Measurements from ENCODE around the gene DOLK.

DNA sequence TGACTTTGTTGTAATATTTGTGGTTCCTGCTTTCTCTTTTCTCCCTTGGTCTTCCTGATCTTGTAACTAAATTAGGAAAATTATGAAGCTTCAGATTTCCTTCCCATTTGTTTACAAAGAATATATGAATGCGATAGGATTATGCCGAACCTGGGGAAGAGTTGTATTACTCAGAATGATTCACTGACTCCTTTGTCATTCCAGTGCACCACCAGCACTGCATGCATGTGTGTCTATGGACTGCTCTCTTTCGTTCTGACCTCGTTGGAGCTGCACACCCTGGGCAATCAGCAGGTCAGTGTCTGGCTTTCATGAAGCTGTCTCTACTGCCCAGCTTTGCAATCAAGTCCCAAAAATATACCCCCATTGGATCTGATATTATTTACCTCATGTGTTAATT lies 25.6 kb upstream of the DOLK start:
- TF ChIP-seq, protein P1, sequence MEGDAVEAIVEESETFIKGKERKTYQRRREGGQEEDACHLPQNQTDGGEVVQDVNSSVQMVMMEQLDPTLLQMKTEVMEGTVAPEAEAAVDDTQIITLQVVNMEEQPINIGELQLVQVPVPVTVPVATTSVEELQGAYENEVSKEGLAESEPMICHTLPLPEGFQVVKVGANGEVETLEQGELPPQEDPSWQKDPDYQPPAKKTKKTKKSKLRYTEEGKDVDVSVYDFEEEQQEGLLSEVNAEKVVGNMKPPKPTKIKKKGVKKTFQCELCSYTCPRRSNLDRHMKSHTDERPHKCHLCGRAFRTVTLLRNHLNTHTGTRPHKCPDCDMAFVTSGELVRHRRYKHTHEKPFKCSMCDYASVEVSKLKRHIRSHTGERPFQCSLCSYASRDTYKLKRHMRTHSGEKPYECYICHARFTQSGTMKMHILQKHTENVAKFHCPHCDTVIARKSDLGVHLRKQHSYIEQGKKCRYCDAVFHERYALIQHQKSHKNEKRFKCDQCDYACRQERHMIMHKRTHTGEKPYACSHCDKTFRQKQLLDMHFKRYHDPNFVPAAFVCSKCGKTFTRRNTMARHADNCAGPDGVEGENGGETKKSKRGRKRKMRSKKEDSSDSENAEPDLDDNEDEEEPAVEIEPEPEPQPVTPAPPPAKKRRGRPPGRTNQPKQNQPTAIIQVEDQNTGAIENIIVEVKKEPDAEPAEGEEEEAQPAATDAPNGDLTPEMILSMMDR (IDR thresholded peaks at IDR 0.05 in 4 of 5, conservative IDR thresholded peaks at IDR 0.05 in 1 of 5), result no peak
- no peak for TF ChIP-seq POLR2A (IDR thresholded peaks at IDR 0.05)
